GM19240 (cell line): Measurements from ENCODE around the gene OR52K1.
"Not testable (repeated sequence)": the region's sequence is repeated elsewhere in the genome, so short reads cannot be mapped to it uniquely, and the experiment has no call there.

Experiments used
- DNase-seq: peaks from one replicate; pipeline ENCODE4 v3.0.0; 2011; ENCODE audit warnings: low spot score; ENCODE audit not compliant: insufficient read length

Gene OR52K1

DNA sequence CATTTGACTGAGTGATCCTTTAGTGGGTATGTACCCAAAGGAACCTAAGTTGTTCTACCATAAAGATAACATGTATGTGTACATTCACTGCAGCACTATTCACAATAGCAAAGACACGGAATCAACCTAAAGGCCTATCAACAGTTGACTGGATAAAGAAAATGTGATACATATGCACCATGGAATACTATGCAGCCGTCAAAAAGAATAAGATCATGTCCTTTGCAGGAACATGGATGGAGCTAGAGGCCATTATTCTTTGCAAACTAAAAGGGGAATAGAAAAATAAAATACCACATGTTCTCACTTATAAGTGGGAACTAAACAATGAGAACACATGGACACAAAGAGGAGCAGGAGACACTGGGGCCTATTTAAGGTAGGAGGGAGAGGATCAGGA, 9.0 kb downstream of the OR52K1 start:
- DNase-seq, result not testable (repeated sequence)

DNA sequence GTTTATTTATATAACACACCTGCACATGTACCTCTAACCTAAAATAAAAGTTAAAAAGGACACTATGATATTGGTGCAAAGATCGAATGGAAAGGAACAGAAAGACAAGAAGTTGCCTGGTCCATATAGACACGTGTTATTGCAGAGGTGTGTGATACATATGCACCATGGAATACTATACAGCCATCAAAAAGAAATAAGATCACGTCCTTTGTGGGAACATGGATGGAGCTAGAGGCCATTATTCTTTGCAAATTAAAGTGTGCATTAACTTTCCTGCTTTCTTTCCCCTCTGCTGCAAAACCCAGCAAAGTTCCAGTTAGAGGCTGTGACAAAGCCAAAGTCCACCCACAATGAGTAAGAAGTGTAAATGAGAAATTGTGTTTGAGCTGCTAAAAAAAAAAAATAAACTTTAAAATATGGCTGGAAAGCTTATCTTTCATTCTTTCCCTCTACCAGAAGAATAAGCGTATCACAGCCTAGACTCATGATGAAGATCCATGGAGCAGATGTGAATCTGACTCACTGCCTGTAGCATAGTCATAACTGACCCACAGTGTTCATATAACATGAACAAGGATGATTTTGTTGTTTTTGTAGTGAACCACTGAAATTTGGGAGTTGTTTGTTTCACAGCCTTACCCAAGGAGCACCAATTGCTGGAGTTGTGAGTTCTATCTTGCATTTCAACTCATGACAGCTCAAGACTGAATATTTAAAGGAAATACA, 9.6 kb downstream of the OR52K1 start:
- no peak for DNase-seq

DNA sequence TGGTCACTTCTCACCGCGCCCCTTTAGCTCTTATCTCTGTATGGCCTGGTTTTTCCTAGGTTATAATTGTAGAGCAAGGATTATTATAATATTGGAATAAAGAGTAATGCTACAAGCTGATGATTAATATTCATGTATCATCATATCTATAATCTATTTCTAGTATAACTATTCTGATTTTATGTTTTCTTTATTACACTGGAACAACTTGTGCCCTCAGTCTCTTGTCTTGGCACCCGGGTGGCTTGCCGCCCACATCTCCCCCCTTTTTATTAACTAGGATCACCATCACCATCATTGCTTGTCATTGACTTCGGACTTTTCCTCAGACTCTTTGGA, 11.0 kb downstream of the OR52K1 start:
- no peak for DNase-seq

DNA sequence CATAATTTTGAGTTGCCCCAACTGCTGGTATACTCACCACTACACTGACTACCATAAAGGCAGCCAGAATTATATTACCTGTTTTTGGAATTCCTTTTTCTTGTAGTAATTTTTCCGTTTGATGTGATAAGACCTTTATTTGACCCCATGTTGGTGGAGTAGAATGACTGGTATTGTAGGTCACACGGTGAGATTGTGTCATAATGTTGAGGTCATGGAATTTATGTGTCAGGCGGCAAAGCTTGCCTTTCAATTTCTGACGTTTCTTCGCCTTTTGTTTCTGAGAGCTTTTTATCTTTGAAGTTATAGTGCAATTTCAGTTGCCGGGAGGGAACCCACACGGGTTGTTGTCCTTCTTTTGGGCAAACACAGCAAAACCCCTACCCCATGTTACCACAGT, 13.0 kb downstream of the OR52K1 start:
- DNase-seq, result no peak

DNA sequence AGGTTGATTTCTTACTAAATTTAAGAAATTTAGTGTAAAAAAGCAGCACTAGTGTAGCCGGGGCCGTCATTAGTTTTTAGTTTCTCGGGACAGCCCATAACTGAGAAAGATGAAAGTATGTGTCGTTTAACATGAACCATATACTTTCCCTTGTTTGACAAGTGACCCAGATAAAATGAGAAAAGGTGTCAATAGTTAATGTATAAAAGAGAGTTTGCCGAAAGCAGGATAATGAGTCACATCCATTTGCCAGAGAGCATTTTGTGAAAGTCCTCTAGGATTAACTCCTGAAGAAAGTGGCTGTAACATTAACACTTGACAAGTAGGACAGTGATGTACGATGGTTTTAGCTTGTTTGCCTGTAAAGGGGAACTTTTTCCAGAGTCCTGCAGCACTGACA, 13.5 kb downstream of the OR52K1 start:
- DNase-seq, result no peak

DNA sequence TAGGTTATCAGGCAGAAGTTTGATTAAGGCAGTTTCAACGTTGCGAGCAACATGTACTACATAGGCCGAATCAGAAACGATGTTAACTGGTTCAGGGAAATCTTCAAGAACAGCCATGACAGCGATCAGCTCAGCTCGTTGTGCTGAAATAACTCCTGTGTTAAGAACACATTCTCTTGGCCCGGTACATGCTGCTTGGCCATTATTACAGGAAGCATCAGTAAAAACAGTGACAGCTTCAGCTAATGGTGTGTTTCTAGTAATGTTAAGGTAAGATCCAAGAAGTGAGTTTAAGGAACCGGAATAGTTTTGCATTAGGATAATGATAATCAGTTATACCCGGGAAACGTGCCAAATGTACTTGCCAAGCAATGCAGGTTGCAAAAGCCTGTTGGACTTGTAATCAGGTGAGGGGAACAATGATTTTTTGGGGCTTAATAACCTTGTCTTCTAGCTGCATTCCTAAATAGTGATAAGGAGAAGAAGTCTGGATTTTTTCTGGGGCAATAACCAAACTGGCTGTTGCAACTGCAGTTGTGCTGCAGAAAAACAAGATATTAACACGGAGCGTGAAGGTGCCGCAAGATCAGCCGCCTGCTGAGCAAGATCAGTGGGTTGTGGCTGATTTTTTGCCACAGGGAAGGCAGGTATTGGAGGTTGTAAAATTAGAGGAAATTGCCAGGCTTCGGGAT, 14.3 kb downstream of the OR52K1 start:
- no peak for DNase-seq

DNA sequence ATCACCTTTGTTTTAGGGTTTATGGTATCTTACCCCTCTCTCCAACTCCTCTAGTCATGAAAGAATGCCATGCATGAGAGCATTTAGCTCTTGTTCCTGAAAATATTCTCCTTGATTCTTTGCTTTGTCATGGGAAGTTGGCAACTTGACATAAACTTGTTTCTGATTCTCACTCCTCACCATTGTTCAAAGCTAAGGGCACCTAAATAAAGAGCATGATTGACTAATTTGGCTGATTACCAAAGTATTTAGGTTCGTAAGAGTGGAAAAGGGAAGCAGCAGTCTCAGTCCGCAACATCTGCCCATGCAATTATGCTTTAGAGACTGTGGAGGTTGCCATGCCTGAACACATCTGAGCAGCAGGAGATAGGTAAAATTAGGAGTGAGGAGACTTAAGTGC, 26.4 kb downstream of the OR52K1 start:
- no peak for DNase-seq

DNA sequence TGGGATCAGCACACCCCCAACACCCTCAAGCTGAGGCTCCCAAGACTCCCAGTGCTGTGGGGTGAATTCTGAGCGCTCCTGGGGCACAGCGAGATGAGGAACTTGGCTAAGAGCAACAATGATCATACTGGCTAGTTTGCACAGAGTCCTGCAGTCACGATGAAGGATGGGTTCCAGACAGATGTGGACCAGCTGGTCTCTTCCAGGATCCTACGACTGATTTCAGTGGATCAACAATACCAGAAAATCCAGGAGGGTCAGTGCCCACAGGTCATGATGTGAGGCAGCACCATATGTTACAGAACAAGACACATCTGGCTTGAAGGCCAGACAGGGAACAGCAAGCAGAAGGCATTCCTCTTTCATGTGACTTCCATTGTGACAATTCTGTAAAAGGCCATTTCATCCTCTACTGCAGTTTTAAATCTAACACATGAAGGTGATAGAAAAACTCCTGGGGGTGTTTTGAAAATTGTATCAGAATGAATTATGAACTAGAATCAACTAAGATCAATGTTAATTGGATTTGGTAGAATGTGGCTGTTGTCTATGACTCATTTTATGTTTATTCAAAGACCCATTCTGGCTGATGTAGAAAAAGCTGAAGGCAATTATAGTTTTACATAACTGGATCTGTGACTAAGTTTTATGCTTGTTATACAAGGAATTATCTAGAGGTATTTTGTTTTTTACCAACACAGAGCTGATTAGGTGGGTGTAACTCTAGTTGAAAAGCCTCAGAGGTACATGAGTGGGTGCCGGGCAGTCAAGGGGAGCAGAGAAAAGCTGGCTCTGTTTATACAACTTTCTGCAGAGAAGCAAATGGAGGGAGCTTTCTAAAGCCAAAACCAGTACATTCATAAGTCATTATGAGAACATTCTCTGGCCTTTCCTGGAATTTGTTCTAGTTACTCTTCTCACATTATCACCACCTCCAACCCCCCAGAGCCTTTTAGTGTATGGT, 29.1 kb downstream of the OR52K1 start:
- no peak for DNase-seq

DNA sequence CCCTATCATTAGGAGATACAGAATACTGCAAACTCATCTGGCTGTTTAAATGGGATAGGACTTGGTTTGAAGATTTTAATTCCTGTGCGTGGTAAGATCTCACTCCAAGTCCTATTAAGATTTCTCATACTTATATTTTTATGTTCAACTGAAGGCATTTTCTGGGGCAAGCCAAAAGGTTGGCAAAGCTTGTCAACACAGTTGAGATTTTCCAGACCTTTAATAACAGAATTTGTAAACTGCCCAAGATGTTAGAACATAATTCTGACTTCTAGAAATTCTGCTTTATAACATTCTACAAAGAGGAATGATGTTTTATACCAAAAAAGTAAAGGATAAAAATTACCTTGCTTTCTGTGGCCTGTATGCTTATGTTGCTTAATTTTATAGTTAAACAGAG, 31.8 kb downstream of the OR52K1 start:
- no peak for DNase-seq

DNA sequence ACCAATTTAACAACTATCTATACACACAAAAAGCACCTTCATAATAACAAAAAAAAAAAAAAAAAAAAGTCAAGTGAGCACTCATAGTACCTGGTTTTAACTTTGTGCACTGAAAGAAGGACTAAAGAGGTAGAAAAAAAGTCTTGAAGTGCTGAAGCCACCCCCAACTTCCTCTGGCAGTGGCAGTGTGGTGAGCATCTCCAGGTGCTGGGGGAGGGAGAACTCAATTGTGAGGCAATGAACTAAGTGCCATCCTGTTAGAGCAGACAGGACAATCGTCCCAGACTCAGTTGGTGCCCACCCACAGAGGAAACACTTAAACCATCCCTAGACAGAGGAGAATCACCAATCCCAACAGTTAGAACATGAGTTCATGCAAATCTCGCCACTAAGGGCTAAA, 39.9 kb downstream of the OR52K1 start:
- no peak for DNase-seq

DNA sequence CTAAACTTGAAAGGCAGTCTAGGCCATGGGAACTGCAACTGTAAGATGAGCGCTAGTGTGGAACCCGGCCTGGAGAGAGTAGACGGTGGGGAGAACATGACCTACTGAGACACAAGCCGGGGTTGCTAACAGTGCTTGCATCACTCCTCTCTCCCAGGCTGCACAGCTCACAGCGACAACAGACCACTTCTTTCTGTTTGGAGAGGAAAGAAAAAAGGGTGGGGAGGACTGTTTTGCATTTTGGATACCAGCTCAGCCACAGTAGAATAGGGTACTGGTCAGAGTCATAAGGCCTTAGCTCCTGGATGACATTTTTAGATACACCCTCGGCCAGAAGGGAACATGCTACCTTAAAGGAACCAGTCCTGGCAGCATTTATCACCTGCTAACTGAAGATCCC, 40.3 kb downstream of the OR52K1 start:
- no peak for DNase-seq

DNA sequence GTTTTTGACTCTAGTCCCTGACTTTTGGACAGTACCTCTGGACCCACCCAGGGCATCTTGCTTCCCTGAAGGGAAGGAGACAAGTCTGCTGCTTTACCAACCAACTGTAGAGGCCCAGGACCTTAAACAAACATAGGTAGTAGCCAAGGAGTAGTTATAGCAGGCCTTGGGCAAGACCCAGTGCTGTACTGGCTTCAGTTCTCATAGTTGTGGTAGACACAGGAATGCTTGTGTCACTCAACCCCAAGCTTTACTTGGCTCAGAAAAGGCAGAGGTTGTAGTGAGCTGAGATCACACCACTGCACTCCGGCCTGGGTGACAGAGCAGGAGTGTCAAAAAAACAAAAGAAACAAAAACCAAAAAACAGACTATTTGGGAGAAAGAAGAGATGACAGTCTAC, 41.2 kb downstream of the OR52K1 start:
- no peak for DNase-seq

DNA sequence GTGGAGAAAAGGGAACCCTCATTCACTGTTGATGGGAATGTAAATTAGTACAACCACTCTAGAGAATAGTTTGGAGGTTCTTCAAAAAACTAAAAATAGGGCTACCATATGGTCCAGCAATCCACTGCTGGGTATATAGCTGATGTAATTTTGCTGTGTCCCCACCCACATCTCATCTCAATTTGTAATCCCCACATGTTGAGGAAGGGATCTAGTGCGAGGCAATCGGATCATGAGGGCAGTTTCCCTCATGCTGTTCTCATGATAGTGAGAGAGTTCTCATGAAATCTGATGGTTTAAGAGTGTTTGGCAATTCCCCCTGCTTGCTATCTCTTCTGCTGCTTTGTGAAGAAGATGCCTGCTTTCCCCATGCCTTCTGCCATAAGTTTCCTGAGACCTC, 45.5 kb downstream of the OR52K1 start:
- DNase-seq, result no peak

DNA sequence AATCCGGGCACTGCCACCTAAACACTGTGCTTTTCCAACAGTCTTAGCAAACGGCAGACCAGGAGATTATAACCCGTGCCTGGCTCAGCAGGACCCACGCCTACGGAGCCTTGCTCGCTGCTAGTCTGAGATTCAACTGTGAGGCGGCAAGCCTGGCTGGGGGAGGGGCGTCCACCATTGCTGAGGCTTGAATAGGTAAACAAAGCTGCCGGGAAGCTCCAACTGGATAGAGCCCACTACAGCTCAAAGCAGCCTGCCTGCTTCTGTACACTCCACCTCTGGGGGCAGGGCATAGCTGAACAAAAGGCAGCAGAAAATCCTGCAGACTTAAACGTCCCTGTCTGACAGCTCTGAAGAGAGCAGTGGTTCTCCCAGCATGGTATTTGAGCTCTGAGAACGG, 49.2 kb downstream of the OR52K1 start:
- DNase-seq, result not testable (repeated sequence)

DNA sequence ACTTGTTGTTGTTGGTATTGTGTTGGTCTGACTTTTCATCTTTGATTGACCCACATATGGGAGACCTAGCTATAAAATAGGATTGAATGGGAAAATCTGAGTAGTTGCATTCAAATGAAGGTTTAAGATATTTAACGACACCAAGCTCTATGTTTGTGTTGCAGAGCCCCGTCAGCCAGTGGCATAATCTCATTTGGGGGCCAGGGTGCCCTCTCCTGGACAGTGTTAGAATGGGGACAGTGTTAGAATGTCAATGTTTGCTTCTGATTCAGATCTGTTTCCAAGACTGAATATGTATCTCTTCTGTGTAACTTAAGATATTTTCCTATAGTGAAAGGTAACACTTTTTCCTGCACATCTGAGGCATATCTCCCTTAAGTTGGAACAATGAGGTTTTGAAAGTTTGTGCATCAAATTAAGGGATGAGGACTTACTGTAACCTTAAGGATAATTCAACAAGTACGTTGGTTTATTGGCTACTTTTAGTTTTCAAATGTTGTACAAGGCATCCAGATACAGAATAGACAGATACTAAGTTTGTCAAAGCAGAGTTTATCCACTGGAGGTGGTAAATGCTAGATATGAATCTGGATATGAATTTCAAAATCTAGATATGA, 57.3 kb downstream of the OR52K1 start:
- DNase-seq, result peak; percentile 19

DNA sequence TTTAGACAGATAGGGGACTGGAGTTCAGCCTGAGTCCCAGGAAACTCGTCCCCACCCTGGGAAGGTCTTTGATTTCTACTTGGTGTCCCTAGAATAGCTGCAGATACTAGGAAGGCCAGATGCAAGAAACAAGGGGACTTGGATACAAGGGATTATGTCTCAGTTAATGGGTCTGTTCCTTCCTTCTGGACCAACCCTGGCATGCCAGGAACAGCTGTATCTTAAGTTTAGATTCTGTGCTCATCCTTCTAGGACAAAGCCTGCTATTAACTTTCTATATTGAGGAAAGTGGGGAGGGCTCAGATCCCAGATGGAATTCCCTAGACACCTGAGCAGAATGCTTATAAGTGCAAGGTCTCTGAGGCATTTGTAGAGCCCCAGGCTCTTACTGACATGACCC, 58.6 kb downstream of the OR52K1 start:
- no peak for DNase-seq
